SU-DHL-6 (cell line): ENCODE results near the gene KCNC1.

ENCODE experiments used
- H2AFZ ChIP-seq: fragments of 200-600 bp; sonication (generic); 2 replicates; pipeline ENCODE4 v1.6.1; 2014; ENCODE audit warnings: low read depth, mild to moderate bottlenecking, moderate library complexity, mixed read lengths, antibody characterized with exemption, low read length; ENCODE audit not compliant: severe bottlenecking
- H3F3A ChIP-seq: fragments of 200-600 bp; shearing (Covaris generic); 2 replicates; pipeline ENCODE4 v1.6.0; 2016; ENCODE audit warnings: antibody characterized with exemption, mild to moderate bottlenecking; ENCODE audit not compliant: insufficient read depth
- H3K27ac ChIP-seq: fragments of 200-600 bp; sonication (generic); 2 replicates; pipeline ENCODE4 v1.5.1; 2016; ENCODE audit warnings: low read depth, mild to moderate bottlenecking, low read length, moderate library complexity, mixed read lengths
- H3K27me3 ChIP-seq: fragments of 200-600 bp; sonication (generic), shearing (Covaris generic); 2 replicates; pipeline ENCODE4 v1.6.0; 2014; ENCODE audit warnings: mild to moderate bottlenecking, low read length
- H3K36me3 ChIP-seq: fragments of 200-600 bp; sonication (generic); 2 replicates; pipeline ENCODE4 v1.6.1; 2014; ENCODE audit warnings: mild to moderate bottlenecking, low read length, mixed read lengths
- H3K4me2 ChIP-seq: fragments of 300-600, 200-600 bp; shearing (Covaris generic), sonication (generic); 2 replicates; pipeline ENCODE4 v1.6.0; 2014; ENCODE audit warnings: low read length, low read depth, mild to moderate bottlenecking; ENCODE audit not compliant: poor library complexity, severe bottlenecking
- H3K4me3 ChIP-seq: fragments of 200-600 bp; sonication (generic); 2 replicates; pipeline ENCODE4 v1.5.1; 2014; ENCODE audit warnings: antibody characterized with exemption, low read length, mild to moderate bottlenecking, mixed read lengths; ENCODE audit not compliant: insufficient read depth, poor library complexity, severe bottlenecking
- H3K79me2 ChIP-seq: fragments of 200-600 bp; sonication (generic); 2 replicates; pipeline ENCODE4 v1.6.1; 2014; ENCODE audit warnings: mild to moderate bottlenecking, low read length, moderate library complexity; ENCODE audit not compliant: insufficient read depth
- H3K9ac ChIP-seq: fragments of 200-600 bp; sonication (generic); 2 replicates; pipeline ENCODE4 v1.7.0; 2014; ENCODE audit warnings: mild to moderate bottlenecking, low read length
- H3K9me2 ChIP-seq: fragments of 200-600 bp; sonication (generic); replicated peaks from 2 replicates; pipeline ENCODE4 v1.6.1; 2014; ENCODE audit warnings: low read length; ENCODE audit not compliant: insufficient read depth
- H3K9me3 ChIP-seq: fragments of 200-600 bp; sonication (generic); 2 replicates; pipeline ENCODE4 v1.6.1; 2014; ENCODE audit warnings: low read length, mixed read lengths; ENCODE audit not compliant: insufficient read depth
- H4K20me1 ChIP-seq: fragments of 200-600 bp; sonication (generic); 2 replicates; pipeline ENCODE4 v1.6.1; 2014; ENCODE audit warnings: low read depth, mild to moderate bottlenecking, antibody characterized with exemption, low read length, moderate library complexity, mixed read lengths
- EZH2phosphoT487 ChIP-seq: fragments of 200-600 bp; sonication (generic), shearing (Covaris generic); conservative IDR thresholded peaks from 2 replicates; pipeline ENCODE4 v1.6.1; 2018; ENCODE audit warnings: mild to moderate bottlenecking, antibody characterized with exemption, low read length, moderate library complexity, mixed read lengths
- TF ChIP-seq, protein P1 (sequence below): fragments of 200-600 bp; sonication (generic); IDR thresholded peaks from one replicate; pipeline ENCODE4 v1.5.1; 2017; ENCODE audit warnings: antibody characterized with exemption, mild to moderate bottlenecking, low read length, moderate library complexity; ENCODE audit not compliant: insufficient read depth, poor library complexity, severe bottlenecking

Gene KCNC1

DNA sequence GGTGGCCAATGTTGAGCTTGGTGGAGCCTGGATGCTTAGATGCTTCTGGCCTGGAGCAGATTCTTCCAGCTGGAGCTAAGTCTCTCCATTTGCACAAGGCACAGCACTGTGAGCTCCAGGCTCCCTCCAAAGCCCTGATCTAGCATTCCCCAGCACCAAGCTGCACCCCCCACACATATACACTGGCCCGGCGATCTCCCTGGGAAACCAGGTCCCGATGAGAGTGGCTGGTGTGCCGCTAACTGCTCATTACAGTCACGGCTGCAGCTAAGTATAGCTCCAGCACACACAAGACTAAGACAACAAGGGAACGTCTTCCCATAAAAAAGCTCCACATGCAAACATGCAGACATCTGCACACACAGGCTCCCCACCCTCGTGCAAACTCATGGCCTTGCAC lies 17.6 kb downstream of the KCNC1 start:
- no peak for TF ChIP-seq EZH2phosphoT487
- TF ChIP-seq, protein P1, sequence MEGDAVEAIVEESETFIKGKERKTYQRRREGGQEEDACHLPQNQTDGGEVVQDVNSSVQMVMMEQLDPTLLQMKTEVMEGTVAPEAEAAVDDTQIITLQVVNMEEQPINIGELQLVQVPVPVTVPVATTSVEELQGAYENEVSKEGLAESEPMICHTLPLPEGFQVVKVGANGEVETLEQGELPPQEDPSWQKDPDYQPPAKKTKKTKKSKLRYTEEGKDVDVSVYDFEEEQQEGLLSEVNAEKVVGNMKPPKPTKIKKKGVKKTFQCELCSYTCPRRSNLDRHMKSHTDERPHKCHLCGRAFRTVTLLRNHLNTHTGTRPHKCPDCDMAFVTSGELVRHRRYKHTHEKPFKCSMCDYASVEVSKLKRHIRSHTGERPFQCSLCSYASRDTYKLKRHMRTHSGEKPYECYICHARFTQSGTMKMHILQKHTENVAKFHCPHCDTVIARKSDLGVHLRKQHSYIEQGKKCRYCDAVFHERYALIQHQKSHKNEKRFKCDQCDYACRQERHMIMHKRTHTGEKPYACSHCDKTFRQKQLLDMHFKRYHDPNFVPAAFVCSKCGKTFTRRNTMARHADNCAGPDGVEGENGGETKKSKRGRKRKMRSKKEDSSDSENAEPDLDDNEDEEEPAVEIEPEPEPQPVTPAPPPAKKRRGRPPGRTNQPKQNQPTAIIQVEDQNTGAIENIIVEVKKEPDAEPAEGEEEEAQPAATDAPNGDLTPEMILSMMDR = no peak
- Histone ChIP-seq H3K4me3 (no peak overlapping the region), H3K4me2 (no peak overlapping the region), H3K9ac (no peak overlapping the region), H3F3A (no peaks in the 10 kb centered on the region), H3K79me2 (no peaks in the 10 kb centered on the region), H3K36me3 (no peaks in the 10 kb centered on the region), H2AFZ (no peak overlapping the region), H3K27me3 (no peaks in the 10 kb centered on the region), H3K9me2 (no peaks in the 10 kb centered on the region), H4K20me1 (no peaks in the 10 kb centered on the region), H3K9me3 (no peaks in the 10 kb centered on the region), H3K27ac (no peak overlapping the region)

DNA sequence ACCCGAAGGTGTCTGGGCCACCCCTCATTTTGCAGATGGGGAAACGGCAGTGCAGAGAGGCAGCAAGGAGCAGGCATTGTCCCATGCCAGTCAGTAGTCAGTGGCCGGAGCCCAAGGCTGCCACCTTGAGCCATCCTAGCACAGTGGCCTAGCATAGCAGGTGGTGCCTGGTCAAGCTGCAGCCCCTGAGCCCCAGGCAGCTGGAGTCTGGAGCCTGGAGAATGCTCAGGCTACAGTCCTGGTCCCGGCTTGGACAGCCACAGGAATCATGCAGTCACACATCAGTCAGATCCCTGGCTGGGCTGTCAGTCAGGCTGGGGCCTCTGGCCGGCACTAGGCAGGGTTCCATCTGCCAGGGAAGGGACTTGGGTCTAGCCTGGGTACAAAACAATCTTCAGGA lies 18.6 kb downstream of the KCNC1 start:
- Histone ChIP-seq H3K4me2 (no peak overlapping the region), H4K20me1 (no peaks in the 10 kb centered on the region), H3K27me3 (no peaks in the 10 kb centered on the region), H3K9ac (no peak overlapping the region), H3K4me3 (no peak overlapping the region), H3K36me3 (no peaks in the 10 kb centered on the region), H3K9me3 (no peaks in the 10 kb centered on the region), H3K27ac (no peak overlapping the region), H3F3A (no peaks in the 10 kb centered on the region), H3K9me2 (no peaks in the 10 kb centered on the region), H2AFZ (no peak overlapping the region), H3K79me2 (no peaks in the 10 kb centered on the region)
- no peak for TF ChIP-seq EZH2phosphoT487
- TF ChIP-seq, protein P1 = no peak

DNA sequence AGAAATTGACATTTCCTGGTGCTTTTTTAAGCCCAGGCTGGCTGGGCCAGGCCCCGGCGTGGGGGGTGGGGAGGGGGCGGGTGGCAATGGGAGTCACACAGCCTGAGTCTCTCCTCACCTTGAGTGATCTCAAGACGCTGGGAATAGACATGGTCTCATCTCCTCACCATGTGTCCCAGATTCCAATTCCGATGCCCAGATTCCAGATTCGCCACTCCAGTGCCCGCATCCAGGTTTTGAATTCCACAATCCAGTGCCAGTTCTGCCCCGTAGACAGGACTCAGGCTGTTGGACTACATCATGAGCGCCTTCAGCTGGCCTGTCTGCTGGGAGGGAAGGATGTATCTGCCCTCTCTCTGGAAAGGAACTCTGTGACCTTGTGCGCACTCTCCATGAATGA lies 19.1 kb downstream of the KCNC1 start:
- Histone ChIP-seq H3K4me3 (no peak overlapping the region), H3K4me2 (no peak overlapping the region), H3K79me2 (no peaks in the 10 kb centered on the region), H3K9ac (no peak overlapping the region), H3F3A (no peaks in the 10 kb centered on the region), H3K27ac (no peak overlapping the region), H4K20me1 (no peaks in the 10 kb centered on the region), H3K36me3 (no peaks in the 10 kb centered on the region), H3K9me2 (no peaks in the 10 kb centered on the region), H3K27me3 (no peaks in the 10 kb centered on the region), H3K9me3 (no peaks in the 10 kb centered on the region), H2AFZ (no peak overlapping the region)
- TF ChIP-seq, protein P1 = no peak
- TF ChIP-seq EZH2phosphoT487 = no peak
